Thoracic aorta (tissue), 2 donors: ENCODE measurements around the gene BSPH1. TPM values are rescaled to one million over a fixed set of nuclear protein-coding genes. Genes with fewer than 3 reads are reported as not detected.

Experiments used
- ATAC-seq: fragments of 150-250 bp; one replicate; pipeline ENCODE4 v1.8.0; 2017; ENCODE audit warnings: low read depth; ENCODE audit not compliant: insufficient number of reproducible peaks, low FRiP score
- DNase-seq: peaks from one replicate; pipeline ENCODE4 v3.0.0-alpha.2; 2020; ENCODE audit warnings: low spot score
- H3K27ac ChIP-seq, 2 donors: fragments of 200-600 bp; sonication (generic); 1 replicate in 1 of 2; 2 replicates in 1 of 2; pipeline ENCODE4 v1.5.1; 2016; ENCODE audit warnings: mild to moderate bottlenecking in 2 of 2, moderate library complexity in 2 of 2
- H3K27me3 ChIP-seq: fragments of 200-600 bp; sonication (generic); replicated peaks from 2 replicates; pipeline ENCODE4 v1.6.0; 2016; ENCODE audit warnings: mild to moderate bottlenecking; ENCODE audit not compliant: insufficient read depth
- H3K36me3 ChIP-seq: fragments of 200-600 bp; sonication (generic); one replicate; pipeline ENCODE4 v1.5.1; 2016
- H3K4me1 ChIP-seq, 2 donors: fragments of 200-600 bp; sonication (generic); 1 replicate in 1 of 2; 2 replicates in 1 of 2; pipeline versions ENCODE4 v1.5.1 to v1.6.0; 2016; ENCODE audit warnings: low read depth in 2 of 2, mild to moderate bottlenecking in 1 of 2; ENCODE audit not compliant: control insufficient read depth in 1 of 2
- H3K4me3 ChIP-seq: fragments of 200-600 bp; sonication (generic); 2 replicates; pipeline ENCODE4 v1.5.1; 2016; ENCODE audit warnings: mild to moderate bottlenecking
- H3K9me3 ChIP-seq: fragments of 200-600 bp; sonication (generic); 2 replicates; pipeline ENCODE4 v1.5.1; 2016
- CTCF ChIP-seq: fragments of 200-600 bp; sonication (generic); IDR thresholded peaks from one replicate; pipeline ENCODE4 v1.5.1; 2019; ENCODE audit warnings: antibody characterized with exemption
- total RNA-seq, 2 donors: library from RNA; depleted of rRNA; stranded (reverse); fragments of >200 nt; gene quantifications; one replicate each; pipeline versions ENCODE4 v1.1.0 to v1.2.3, GENCODE V29; 2016

Gene BSPH1
- total RNA-seq, 2 donors from 2014 or later, result not detected

- Histone ChIP-seq H3K9me3 (no peaks in the 10 kb centered on the region), H3K4me3 (no peak overlapping the region), H3K27me3 (no peaks in the 10 kb centered on the region), H3K27ac (no peak overlapping the region), H3K4me1 (no peaks in the 10 kb centered on the region), H3K36me3 (no peaks in the 10 kb centered on the region)
- ATAC-seq (no peak), DNase-seq (no peak)
- no peak for TF ChIP-seq CTCF
Observed at GRCh38 chr19:48025480-48025879, 33.5 kb upstream of the BSPH1 start.

DNA sequence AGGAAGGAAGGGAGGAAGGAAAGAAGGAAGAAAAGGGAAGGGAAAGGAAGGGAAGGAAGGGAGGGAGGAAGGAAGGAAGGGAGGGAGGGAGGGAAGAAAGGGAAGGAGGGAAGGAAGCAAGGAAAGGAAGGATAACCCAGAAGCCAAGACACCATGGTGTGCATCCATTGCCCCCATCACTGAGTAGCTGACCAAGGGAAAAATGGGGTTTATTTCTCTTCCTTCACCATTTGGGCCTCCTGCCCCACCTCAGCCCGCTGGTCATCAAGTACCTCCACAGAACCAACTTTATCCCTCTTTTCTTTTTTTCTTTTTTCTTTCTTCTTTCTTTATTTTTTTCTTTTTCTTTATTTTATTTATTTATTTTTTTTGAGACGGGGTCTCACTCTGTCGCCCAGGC, 31.5 kb upstream of the BSPH1 start:
- Histone ChIP-seq H3K27me3 (no peaks in the 10 kb centered on the region), H3K36me3 (no peaks in the 10 kb centered on the region), H3K4me3 (no peak overlapping the region), H3K9me3 (no peaks in the 10 kb centered on the region), H3K27ac (no peak overlapping the region), H3K4me1 (no peaks in the 10 kb centered on the region)
- no peak for TF ChIP-seq CTCF
- DNase-seq, result no peak
- no peak for ATAC-seq

DNA sequence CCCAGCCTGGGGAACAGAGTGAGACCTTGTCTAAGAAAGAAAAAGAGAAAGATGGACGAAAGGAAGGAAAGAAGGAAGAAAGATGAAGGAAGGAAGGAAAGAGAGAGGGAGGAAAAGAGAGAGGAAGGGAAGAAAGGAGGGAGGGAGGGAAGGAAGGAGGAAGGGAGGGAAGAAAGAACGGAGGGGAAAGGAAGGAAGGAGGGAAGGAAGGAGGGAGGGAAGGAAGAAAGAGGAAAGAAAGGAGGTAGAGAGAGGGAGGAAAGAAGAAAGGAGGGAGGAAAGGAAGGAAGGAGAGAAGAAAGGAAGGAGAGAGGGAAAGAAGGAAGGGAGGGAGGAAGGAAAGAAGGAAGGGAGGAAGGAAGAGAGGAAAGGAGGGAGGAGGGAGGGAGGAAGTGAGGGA, 31.0 kb upstream of the BSPH1 start:
- Histone ChIP-seq H3K4me3 (no peak overlapping the region), H3K27ac (no peak overlapping the region), H3K4me1 (no peaks in the 10 kb centered on the region), H3K9me3 (no peaks in the 10 kb centered on the region), H3K36me3 (no peaks in the 10 kb centered on the region), H3K27me3 (no peaks in the 10 kb centered on the region)
- TF ChIP-seq CTCF, result no peak
- ATAC-seq, result no peak
- DNase-seq, result no peak

DNA sequence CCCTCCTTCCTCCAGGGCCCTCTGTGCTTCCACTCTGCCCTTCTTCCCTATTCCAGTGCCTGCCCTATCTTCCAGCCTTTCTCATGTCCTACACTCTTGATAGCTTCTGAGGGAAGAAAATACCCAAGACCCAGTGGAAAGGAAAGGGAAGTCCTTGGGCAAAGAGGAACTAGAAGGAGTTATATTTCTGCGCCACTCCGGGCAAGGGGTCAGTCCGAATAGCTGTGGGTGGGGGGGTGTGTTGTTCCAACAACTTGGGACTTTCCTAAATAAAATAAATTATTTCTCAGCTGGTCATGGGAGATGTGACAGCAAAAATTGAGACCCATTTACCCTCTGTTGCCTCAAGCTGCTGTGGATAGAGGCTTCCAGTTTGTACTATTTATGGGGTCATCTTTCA, 28.7 kb upstream of the BSPH1 start:
- ATAC-seq (no peak), DNase-seq (no peak)
- no peaks in the 10 kb centered on the region for H3K9me3 ChIP-seq
- no peak overlapping the region for H3K4me3 ChIP-seq
- H3K27me3 ChIP-seq, result no peaks in the 10 kb centered on the region
- H3K36me3 ChIP-seq, result no peaks in the 10 kb centered on the region
- H3K27ac ChIP-seq, result no peak overlapping the region
- no peaks in the 10 kb centered on the region for H3K4me1 ChIP-seq
- no peak for TF ChIP-seq CTCF

DNA sequence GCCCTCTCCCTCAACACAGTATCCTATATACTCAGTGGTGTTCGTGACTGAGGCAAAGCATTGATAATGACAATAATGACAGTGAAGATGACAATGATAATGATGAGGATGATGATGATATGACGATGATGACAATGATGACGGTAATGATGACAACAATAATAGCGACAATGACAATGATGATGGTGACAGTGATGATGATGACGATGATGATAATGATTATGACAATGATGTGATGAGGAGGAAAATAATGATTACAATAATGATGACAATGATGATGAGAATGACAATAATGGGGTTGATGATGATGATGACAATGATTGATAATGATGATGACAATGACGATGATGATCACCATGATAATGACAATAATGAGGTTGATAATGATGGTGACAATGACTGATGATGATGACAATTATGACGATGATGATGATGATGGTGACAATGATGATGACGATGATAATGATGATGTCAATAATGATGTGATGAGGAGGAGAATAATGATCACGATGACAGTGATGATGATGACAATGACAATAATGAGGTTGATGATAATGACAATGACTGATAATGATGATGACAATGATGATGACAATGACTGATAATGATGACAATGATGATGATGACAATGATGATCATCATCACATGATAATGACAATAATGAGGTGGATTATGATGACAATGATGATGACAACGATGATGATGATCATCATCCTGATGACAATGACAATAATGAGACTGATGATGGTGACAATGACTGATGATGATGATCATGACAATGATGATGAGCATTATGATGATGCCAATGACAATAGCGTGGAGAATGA, 19.2 kb upstream of the BSPH1 start:
- Histone ChIP-seq H3K9me3 (no peaks in the 10 kb centered on the region), H3K27me3 (no peaks in the 10 kb centered on the region), H3K27ac (no peak overlapping the region), H3K4me3 (no peak overlapping the region), H3K36me3 (no peaks in the 10 kb centered on the region), H3K4me1 (no peaks in the 10 kb centered on the region)
- no peak for DNase-seq
- ATAC-seq, result no peak
- no peak for TF ChIP-seq CTCF
